ENCODE results near the gene TIMM17B. TPM values are rescaled to one million over a fixed set of nuclear protein-coding genes. Genes with fewer than 3 reads are reported as not detected.

Gene TIMM17B
- total RNA-seq, 1 donor: 19.4 TPM

DNA sequence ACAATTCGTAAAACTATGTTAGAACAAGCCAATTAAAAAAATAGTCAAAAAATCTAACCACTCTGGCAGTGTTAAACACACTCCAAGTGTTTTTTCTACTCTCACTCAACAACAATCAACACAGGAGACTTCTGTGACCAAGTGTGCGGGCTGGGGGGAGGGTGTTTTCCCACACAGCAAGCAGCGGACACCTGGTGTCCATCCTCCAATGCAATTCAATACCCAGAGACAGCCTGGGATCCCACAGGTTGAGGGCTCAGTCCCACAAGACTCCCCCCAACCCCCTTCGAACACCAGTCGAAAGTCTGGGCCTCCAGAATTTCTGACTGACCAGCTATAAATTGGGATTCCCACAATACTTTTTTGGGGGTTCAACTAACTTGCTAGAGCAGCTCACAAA lies 29.6 kb upstream of the TIMM17B start:
- TF ChIP-seq, protein P1, sequence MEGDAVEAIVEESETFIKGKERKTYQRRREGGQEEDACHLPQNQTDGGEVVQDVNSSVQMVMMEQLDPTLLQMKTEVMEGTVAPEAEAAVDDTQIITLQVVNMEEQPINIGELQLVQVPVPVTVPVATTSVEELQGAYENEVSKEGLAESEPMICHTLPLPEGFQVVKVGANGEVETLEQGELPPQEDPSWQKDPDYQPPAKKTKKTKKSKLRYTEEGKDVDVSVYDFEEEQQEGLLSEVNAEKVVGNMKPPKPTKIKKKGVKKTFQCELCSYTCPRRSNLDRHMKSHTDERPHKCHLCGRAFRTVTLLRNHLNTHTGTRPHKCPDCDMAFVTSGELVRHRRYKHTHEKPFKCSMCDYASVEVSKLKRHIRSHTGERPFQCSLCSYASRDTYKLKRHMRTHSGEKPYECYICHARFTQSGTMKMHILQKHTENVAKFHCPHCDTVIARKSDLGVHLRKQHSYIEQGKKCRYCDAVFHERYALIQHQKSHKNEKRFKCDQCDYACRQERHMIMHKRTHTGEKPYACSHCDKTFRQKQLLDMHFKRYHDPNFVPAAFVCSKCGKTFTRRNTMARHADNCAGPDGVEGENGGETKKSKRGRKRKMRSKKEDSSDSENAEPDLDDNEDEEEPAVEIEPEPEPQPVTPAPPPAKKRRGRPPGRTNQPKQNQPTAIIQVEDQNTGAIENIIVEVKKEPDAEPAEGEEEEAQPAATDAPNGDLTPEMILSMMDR (IDR thresholded peaks at IDR 0.05; ENCODE audit: insufficient read depth, low read length): no peak
- no peak for DNase-seq (ENCODE audit: low read depth)
- no peak overlapping the region for H3K4me3 ChIP-seq (ENCODE audit: low read depth, low read length)

DNA sequence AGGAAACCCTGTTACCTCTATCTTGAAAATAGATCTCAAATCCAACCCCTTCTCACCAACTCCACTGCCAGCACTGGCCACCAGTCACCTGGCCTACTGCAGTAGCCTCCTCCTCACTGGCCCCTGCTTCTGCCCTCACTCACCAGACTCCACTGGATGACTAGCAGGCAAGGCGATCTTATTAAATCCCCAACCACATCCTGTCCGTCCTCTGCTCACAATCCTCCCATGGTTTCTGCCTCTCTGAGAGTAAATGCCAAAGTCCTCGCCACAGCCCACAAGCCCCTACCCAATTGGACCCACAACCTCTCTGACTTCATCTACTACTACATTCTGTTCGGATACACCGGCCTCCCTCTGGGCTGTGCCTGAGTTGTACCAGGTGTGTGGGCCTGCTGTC lies 26.7 kb upstream of the TIMM17B start:
- no peak overlapping the region for H3K4me3 ChIP-seq (ENCODE audit: low read depth, low read length)
- no peak for DNase-seq (ENCODE audit: low read depth)
- TF ChIP-seq, protein P1 (IDR thresholded peaks at IDR 0.05; ENCODE audit: insufficient read depth, low read length): no peak

DNA sequence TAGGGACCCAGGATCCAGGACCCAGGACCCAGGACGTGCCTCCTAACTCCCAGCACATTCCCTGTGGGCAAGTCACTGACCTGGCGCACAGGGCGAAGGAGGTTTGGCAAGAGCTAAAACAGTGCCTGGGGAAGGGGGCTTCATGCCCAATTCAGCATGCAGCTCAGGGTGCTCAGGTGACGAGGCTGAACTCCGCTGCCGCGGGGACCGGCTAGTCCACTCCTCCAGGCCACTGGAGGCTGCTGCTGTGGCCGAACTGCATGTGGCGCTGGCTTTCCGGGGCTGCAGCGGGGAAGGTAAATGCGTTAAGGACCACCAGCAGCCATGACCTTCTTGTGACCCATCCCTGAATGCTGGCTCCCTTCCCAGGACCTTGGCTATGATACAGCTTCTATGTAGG lies 26.2 kb upstream of the TIMM17B start:
- H3K4me3 ChIP-seq (ENCODE audit: low read depth, low read length): no peak overlapping the region
- TF ChIP-seq, protein P1 (IDR thresholded peaks at IDR 0.05; ENCODE audit: insufficient read depth, low read length): no peak
- no peak for DNase-seq (ENCODE audit: low read depth)

DNA sequence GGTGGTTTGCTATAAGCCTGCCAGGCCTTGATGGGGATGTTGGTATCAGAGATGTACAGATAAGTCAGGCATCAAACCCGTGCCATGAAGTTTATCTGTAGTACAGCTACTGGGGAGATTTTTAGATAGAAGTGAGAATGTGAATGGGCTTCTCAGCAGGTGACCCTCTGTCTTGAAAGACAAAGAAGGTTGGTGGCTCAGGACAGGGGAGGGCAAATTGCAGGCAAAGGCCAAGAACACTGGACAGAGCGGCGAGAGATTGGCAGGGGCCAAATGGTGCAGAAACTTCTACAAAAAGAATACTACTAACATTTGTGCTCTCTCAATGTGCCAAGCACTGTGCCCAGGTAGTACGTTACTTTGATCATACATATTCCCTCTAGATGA lies 23.1 kb upstream of the TIMM17B start:
- no peak overlapping the region for H3K4me3 ChIP-seq (ENCODE audit: low read depth, low read length)
- no peak for DNase-seq (ENCODE audit: low read depth)
- TF ChIP-seq, protein P1 (IDR thresholded peaks at IDR 0.05; ENCODE audit: insufficient read depth, low read length): no peak

DNA sequence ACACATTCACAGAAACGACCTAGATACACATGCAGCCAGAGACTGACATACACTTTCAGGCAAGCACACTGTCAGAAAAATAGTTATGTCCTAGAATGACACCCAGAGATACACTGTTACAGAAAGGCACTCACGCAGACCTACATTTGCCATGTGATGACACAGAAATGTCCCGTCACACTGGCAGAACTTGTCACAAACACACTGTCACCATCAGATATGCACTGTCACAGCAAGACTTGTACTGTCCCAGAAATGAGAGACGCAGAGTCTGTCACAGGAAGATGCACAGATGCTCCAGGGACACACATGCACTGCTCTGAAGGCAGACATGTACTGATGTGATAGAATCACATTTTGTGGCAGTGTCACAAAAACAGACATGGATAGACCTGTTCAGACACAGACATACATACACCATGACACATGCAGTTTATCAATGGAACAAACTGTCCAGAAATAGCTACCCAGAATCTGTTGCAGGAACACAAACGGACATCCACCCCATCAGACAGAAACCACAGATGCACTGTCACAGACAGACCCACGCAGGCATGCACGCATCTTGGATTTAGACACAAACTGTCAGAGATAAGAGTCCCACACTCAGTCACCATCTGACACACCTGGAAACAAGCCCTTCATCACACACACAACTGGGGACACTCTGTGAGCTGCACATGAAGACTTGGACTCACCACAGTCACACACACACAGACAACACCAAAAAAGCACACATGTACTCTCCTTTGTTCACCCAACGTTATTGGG lies 22.6 kb upstream of the TIMM17B start:
- no peak overlapping the region for H3K4me3 ChIP-seq (ENCODE audit: low read depth, low read length)
- TF ChIP-seq, protein P1 (IDR thresholded peaks at IDR 0.05; ENCODE audit: insufficient read depth, low read length): no peak
- no peak for DNase-seq (ENCODE audit: low read depth)

DNA sequence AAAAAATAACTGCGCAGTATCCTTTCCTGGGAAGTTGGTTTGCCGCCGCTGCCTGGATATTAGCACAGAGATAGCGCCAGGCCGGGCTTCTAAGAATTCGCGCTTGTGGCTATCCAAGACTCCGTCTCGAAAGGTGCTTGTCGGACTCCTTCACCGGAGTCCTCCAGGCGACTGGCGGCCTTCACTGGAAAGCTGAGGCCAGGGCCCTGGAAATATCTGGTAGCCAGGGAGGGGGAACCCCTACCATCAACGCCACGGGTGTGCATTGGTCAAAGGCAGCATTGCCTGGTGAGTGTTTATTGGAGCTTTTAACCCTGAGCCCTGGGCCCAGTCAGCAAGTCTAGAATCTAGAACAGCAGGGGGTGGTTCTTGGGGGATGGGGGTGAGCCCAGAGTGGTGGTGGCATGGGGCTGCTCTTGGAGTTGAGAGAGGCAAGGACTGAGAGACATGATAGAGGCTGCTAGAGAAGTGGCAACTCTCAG lies 21.8 kb upstream of the TIMM17B start:
- no peak overlapping the region for H3K4me3 ChIP-seq (ENCODE audit: low read depth, low read length)

More for the DNA sequence above, 21.8 kb upstream of the TIMM17B start:
- TF ChIP-seq, protein P1 (IDR thresholded peaks at IDR 0.05; ENCODE audit: insufficient read depth, low read length): no peak
- no peak for DNase-seq (ENCODE audit: low read depth)

Measured in fibroblast of the aortic adventitia (primary cell).